Uterus (tissue), 4 donors: ENCODE measurements around the gene CYP26C1. TPM values are rescaled to one million over a fixed set of nuclear protein-coding genes. Genes with fewer than 3 reads are reported as not detected.

ENCODE experiments used
- DNase-seq, 2 donors: peaks; one replicate each; pipeline ENCODE4 v3.0.0-alpha.2; 2019 to 2020
- H3K27ac ChIP-seq, 2 donors: fragments of 200-600 bp; sonication (generic); 1 replicate in 1 of 2; 2 replicates in 1 of 2; pipeline ENCODE4 v1.5.1; 2016 to 2018
- H3K27me3 ChIP-seq, 2 donors: fragments of 200-600 bp; sonication (generic); one replicate each; pipeline ENCODE4 v1.5.1; 2018 to 2019; ENCODE audit warnings: control low read depth in 1 of 2
- H3K36me3 ChIP-seq, 2 donors: fragments of 200-600 bp; sonication (generic); one replicate each; pipeline ENCODE4 v1.5.1; 2019; ENCODE audit warnings: control low read depth in 1 of 2
- H3K4me1 ChIP-seq, 2 donors: fragments of 200-600 bp; sonication (generic); one replicate each; pipeline ENCODE4 v1.5.1; 2018 to 2019; ENCODE audit warnings: control low read depth in 1 of 2
- H3K4me3 ChIP-seq, 2 donors: fragments of 200-600 bp; sonication (generic); 1 replicate in 1 of 2; 2 replicates in 1 of 2; pipeline ENCODE4 v1.5.1; 2018 to 2019; ENCODE audit warnings: mild to moderate bottlenecking in 1 of 2
- H3K9me3 ChIP-seq, 2 donors: fragments of 200-600 bp; sonication (generic); one replicate each; pipeline ENCODE4 v1.5.1; 2019; ENCODE audit warnings: control low read depth in 1 of 2
- CTCF ChIP-seq, 4 experiments: fragments of 200-600 bp in 2 of 4; fragments of 450-650 bp in 2 of 4; sonication (generic) in 2 of 4; IDR thresholded peaks; one replicate each; pipeline ENCODE4 v1.5.1; 2016 to 2019; ENCODE audit warnings: antibody characterized with exemption in 4 of 4, mild to moderate bottlenecking in 2 of 4, moderate library complexity in 1 of 4
- POLR2A ChIP-seq, 2 donors: fragments of 450-650 bp; IDR thresholded peaks; one replicate each; pipeline ENCODE4 v1.6.1; 2016; ENCODE audit warnings: antibody characterized with exemption in 2 of 2, mild to moderate bottlenecking in 1 of 2, moderate library complexity in 1 of 2
- intact Hi-C: fragments of 100-400 bp; cut with DNase I; formaldehyde crosslinking; loops from one replicate; pipeline ENCODE4 v1.15.1; 2023; ENCODE audit warnings: low total_unique reads
- total RNA-seq, 4 donors: library from RNA; depleted of rRNA in 3 of 4; stranded (reverse); fragments of >200 nt in 3 of 4; gene quantifications; one replicate each; pipeline versions ENCODE4 v1.1.0 to v1.2.4, GENCODE V29; 2014 to 2023
- donor health status: DM: yes; HTN: yes; CAD: no.

Gene CYP26C1
- total RNA-seq = under 1 TPM in 2 of 4 donors, not detected in 2; 0.15 to 0.41 TPM

DNA sequence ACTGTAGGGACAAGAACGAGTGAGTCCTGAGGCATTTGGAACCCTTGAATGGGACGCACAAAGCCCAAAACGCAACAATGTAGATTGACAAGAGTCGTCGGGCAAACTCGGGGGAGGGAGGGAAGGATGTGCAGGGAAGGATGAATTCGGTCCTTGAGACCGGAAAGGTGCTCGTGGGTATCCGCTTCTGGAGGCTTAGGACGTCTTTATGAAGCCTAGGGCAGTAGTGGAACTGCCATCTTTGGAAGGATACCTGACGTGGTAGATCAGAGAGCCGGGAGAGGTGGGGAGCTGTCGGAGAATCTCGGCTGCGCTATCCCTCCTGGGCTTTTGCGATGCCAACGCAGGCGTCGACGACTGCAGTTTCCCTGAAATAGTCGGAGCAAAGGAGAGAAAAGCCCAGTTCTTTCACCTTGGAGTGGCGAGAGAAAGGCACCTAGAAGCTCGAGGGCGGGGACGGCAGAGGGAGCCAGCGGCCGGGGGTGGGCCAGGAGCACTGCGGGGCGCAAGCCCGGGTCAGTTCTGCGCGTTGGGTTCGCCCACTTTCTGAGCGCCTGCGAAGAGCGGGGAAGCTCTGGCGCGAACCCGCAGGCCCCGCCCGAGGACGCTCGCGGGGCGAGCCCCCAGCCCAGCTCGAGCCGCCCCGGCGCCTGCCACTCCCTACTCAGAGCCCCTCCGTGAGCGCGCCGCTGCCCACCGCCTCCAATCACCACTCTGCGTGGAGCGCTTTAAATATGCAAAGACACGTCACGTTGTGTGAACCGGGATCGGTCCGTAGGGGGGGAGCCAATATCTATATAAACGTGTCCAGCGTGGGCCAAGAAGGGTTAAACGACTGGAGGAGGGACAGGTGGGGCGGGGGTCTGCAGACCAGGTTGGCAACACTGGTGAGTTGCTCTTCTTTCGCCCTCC is at the start of gene CYP26C1:
TSS of gene CYP26C1 (plus strand) at position 824 of the 912 bp plus-strand sequence. CDS start 466 bp downstream, outside the sequence.
- H3K36me3 ChIP-seq = no peaks in the 10 kb centered on the region
- H3K27me3 ChIP-seq = peaks cover 0 to 13% of the 10 kb centered on the region in 2 donors

DNA sequence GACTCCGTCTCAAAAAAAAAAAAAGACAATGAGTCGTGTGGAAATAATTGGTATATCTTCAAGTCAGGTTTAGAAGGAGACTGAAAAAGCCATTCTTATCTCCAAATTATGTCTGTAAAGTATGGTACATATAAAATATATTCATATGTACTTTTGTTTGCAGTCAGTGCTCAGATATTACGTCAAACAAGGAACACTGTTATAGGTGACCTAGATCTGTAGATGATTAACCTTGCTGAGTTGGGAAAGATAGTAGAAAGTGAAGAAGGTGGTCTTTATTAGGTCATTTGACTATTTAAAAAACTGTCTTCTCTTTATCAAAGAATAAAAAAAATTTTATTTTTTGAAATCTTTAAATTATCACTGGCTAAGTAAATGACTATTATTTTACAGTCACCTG is 44.9 kb upstream of the CYP26C1 start:
- no peak overlapping the region for H3K27ac ChIP-seq

More for the DNA sequence above, at the start of gene CYP26C1:
- no peak for DNase-seq
- H3K27ac ChIP-seq = no peak within 1 kb of the TSS
- no peaks in the 10 kb centered on the region for H3K9me3 ChIP-seq
- peaks cover 0 to 5% of the 10 kb centered on the region in 2 donors for H3K4me1 ChIP-seq
- TF ChIP-seq POLR2A (IDR thresholded peaks at IDR 0.05) (no peak), CTCF (IDR thresholded peaks at IDR 0.05) (no peak)
- intact Hi-C loops = no loop called here
- no peak within 1 kb of the TSS for H3K4me3 ChIP-seq

GRCh38 chr10:93023013-93023650 is 37.5 kb upstream of the CYP26C1 start:
- DNase-seq = no peak
- no peaks in the 10 kb centered on the region for H3K36me3 ChIP-seq
- H3K4me3 ChIP-seq = no peak overlapping the region
- H3K9me3 ChIP-seq = no peaks in the 10 kb centered on the region
- no peak for TF ChIP-seq CTCF (IDR thresholded peaks at IDR 0.05)
- no peak for TF ChIP-seq POLR2A (IDR thresholded peaks at IDR 0.05)
- H3K27me3 ChIP-seq = no peaks in the 10 kb centered on the region
- intact Hi-C loops = no loop called here
- H3K27ac ChIP-seq = no peak overlapping the region
- no peaks in the 10 kb centered on the region for H3K4me1 ChIP-seq

More for the DNA sequence above, 44.9 kb upstream of the CYP26C1 start:
- intact Hi-C loops = no loop called here
- no peak overlapping the region for H3K4me3 ChIP-seq
- H3K36me3 ChIP-seq = no peaks in the 10 kb centered on the region
- DNase-seq = no peak
- TF ChIP-seq POLR2A (IDR thresholded peaks at IDR 0.05) = no peak
- no peaks in the 10 kb centered on the region for H3K27me3 ChIP-seq
- H3K4me1 ChIP-seq = no peaks in the 10 kb centered on the region
- H3K9me3 ChIP-seq = no peaks in the 10 kb centered on the region

- no peak overlapping the region for H3K27ac ChIP-seq
- no peak for DNase-seq
- TF ChIP-seq CTCF (IDR thresholded peaks at IDR 0.05) = no peak
- no peak for TF ChIP-seq POLR2A (IDR thresholded peaks at IDR 0.05)
- no peaks in the 10 kb centered on the region for H3K27me3 ChIP-seq
- H3K36me3 ChIP-seq = no peaks in the 10 kb centered on the region
- H3K9me3 ChIP-seq = no peaks in the 10 kb centered on the region
- H3K4me1 ChIP-seq = no peaks in the 10 kb centered on the region
- H3K4me3 ChIP-seq = no peak overlapping the region
- intact Hi-C loops = no loop called here
Measured at GRCh38 chr10:93026072-93026471, 34.5 kb upstream of the CYP26C1 start.

GRCh38 chr10:93027508-93027907 is 33.1 kb upstream of the CYP26C1 start:
- H3K9me3 ChIP-seq = no peaks in the 10 kb centered on the region
- no peaks in the 10 kb centered on the region for H3K27me3 ChIP-seq
- intact Hi-C loops = no loop called here
- no peaks in the 10 kb centered on the region for H3K4me1 ChIP-seq
- H3K27ac ChIP-seq = no peak overlapping the region
- no peak for DNase-seq
- H3K4me3 ChIP-seq = no peak overlapping the region
- no peaks in the 10 kb centered on the region for H3K36me3 ChIP-seq
- TF ChIP-seq CTCF (IDR thresholded peaks at IDR 0.05) (no peak), POLR2A (IDR thresholded peaks at IDR 0.05) (no peak)
